ENCODE data around the gene AOAH.

The AOAH gene

GRCh38 chr7:36570528-36571189 is 153.6 kb downstream of the AOAH start:
- DNase-seq (ENCODE audit: extremely low read depth, low read depth), result no peak
- TF ChIP-seq CTCF (IDR thresholded peaks at IDR 0.05; ENCODE audit: low read depth, low read length), result no peak

DNA sequence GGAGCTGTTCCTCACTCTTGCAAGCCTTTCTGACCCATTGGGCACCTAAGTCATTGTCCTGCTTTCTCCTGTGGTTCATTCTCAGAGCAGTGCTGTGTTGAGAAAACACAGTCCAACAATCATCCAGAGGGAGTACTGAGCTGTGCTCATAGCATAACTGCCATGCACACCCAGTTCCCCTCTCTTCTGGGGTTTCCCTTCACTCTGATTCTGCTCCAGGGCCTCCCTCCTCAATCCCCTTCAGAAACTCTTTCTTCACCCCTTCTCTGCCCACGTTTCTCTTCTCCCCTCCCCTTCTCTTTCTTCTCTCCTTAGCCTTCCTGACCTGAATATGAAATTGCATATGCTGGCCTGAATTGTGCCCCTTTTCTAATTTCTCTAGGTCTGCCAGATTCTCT is 155.8 kb downstream of the AOAH start:
- TF ChIP-seq CTCF (IDR thresholded peaks at IDR 0.05; ENCODE audit: low read depth, low read length), result no peak
- DNase-seq (ENCODE audit: extremely low read depth, low read depth), result no peak

DNA sequence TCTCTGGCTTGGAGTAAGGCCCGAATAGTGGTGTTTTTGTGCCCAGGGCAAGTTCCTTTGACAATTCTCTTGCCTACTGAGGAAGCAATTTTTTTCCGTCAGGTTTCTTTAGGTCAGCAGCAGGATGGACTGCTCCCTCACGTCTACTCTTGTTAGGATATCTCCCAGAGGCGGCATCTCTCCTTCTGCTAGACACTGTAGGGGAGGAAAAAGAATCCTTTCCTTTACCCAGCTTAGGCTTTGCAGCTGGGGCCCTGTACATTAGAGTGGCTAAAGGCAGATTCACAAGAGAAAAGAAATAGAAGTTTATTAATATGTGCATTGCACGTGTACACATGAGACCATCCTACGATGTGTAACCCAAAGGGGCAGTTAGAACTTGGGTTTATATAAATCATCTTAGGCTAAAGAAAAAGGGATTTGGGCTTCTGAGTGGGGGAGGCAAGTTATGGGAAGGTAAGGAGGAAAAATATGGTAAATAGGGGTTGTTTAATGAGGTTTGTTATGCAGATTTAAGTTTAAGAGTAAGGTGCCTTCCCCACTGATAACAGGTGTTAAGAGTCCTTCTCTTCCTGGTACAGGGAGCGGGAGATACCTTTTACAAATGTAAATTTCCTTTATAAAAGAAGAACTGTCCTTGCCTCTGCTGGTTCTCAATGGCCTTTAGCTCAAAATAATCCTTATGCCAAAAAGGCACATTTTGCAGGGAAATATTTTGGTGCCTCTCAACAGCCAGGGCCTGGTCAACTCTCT is 156.4 kb downstream of the AOAH start:
- TF ChIP-seq CTCF (IDR thresholded peaks at IDR 0.05; ENCODE audit: low read depth, low read length), result no peak
- DNase-seq (ENCODE audit: extremely low read depth, low read depth), result no peak

- no peak for DNase-seq (ENCODE audit: extremely low read depth, low read depth)
- TF ChIP-seq CTCF (IDR thresholded peaks at IDR 0.05; ENCODE audit: low read depth, low read length), result no peak
Observed at GRCh38 chr7:36565792-36566356, 158.4 kb downstream of the AOAH start.

DNA sequence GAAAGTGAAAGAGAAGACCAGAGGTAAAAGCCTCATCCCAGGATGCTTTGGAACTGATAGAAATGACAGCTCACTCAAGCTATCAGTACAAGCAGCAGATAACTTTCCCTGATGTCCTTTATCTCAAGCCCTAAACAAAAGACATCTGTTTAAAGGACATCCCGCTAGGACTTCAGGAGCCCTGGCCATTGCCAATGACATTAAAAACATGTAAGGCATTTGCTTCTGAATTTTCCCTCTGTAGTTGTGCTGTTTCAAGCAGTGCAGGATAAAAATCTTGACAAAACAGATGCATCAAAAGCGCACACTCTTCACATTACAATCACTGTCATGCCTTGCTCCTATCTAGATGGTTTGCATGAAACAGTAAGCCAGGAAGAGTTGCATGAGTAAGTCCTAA is 159.8 kb downstream of the AOAH start:
- DNase-seq (ENCODE audit: extremely low read depth, low read depth), result no peak
- TF ChIP-seq CTCF (IDR thresholded peaks at IDR 0.05; ENCODE audit: low read depth, low read length), result no peak

GRCh38 chr7:36563706-36564327 is 160.5 kb downstream of the AOAH start:
- TF ChIP-seq CTCF (IDR thresholded peaks at IDR 0.05; ENCODE audit: low read depth, low read length), result no peak
- DNase-seq (ENCODE audit: extremely low read depth, low read depth), result no peak

- TF ChIP-seq CTCF (IDR thresholded peaks at IDR 0.05; ENCODE audit: low read depth, low read length), result no peak
Observed at GRCh38 chr7:36562121-36562520, 162.2 kb downstream of the AOAH start.

More at GRCh38 chr7:36562121-36562520, 162.2 kb downstream of the AOAH start:
- no peak for DNase-seq (ENCODE audit: extremely low read depth, low read depth)

Measured in AG09319 (cell line).